HG02623 (cell line): ENCODE data around the gene CHCHD3.

Experiments used
- ATAC-seq: cut with Tn5 transposase; IDR thresholded peaks from one replicate; pipeline ENCODE4 v1.9.1; 2021; ENCODE audit warnings: moderate library complexity; ENCODE audit not compliant: unreplicated experiment

CHCHD3 gene

DNA sequence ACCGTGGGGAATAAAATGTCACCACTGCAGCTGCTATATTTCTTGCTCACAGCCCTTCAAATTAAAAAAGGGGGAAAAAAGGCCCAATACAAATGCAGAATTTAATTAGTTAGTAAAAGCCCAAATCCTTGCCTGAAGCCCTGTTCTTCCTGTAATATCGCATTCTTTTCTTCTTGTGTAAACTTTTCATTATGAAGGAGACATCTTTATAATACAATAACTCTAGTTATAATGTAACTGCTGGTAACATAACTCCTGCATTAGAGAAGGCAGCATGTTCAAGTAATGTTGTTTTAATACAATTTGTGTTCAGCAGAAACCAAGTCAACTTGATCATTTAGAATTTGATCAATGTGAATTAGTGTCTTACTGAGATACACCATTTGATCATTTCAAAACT lies 250.9 kb downstream of the CHCHD3 start:
- no peak for ATAC-seq

DNA sequence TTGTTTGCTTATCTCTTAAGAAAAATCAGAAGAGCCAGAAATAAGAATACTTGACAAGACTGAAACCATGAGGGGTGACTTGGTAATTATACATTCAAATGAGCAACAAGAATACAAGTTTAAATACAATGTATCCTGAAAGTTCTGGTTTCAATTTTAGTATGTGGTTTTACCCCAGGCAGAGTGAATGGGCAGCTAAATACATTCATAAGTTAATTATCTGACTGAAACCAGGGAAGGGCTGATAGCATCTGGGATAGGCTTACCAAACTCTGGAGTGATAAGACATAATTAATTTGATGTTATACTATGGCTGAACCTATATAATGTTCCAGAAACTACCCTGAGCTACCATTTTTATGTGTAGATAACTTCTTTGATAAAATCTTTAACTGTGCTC lies 253.4 kb downstream of the CHCHD3 start:
- ATAC-seq = no peak

DNA sequence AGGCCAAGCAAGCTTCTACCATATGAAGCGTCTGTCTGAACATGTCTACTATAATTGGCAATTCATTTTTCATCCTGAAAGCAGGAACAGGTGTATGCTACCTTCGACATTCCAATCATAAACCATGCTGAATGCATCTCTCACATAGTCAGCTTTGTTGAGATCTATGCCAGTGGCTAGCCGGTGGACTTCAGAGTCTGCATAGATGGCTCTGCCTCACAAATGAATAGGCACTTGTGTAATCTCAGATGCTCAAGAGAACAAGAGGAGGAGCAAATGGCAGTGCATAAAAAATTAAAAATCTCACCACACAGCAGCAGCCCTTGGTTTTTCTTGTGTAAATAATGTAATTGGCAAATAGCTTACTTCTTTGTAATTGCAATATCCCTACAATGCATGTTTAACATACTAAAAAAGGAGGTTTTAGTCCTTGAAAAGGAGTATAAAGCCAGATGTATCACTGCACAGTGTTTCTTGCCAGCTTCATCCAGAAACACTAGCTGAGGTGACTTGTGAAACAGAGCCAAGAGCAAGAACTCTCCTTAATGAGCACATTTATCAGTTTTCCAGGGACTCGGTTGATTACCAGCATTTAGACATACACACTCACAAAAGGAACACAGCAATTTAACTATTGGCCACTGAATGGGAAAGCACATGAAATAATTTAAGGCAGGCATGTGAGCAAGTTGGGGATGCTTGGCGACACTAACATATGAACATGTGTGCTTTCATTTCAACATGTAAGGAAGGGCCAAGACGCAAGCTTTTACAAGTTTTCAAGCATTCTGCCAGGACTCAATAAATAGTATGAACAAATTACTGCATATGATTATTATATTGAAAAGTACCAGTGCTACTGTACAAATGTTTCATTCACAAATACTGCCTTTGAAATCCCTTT lies 255.7 kb downstream of the CHCHD3 start:
- no peak for ATAC-seq

DNA sequence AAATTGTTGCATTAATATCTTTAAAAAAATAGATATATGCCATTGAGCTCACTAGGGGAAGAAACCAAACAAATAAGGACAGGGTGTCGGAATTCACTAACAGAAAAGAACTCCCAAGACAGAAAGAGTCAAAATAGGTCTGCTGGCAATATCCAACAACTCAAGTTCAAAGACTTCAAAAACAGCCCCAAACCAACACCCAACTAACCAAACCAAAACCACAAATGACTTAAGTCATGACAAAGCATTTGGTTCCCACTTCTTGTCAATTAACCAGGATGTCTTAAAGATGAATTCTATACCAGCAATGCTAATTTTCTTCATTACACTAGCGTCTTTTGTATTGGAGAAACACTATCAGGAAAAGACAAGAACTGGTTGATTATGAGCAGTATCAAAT lies 256.7 kb downstream of the CHCHD3 start:
- no peak for ATAC-seq

DNA sequence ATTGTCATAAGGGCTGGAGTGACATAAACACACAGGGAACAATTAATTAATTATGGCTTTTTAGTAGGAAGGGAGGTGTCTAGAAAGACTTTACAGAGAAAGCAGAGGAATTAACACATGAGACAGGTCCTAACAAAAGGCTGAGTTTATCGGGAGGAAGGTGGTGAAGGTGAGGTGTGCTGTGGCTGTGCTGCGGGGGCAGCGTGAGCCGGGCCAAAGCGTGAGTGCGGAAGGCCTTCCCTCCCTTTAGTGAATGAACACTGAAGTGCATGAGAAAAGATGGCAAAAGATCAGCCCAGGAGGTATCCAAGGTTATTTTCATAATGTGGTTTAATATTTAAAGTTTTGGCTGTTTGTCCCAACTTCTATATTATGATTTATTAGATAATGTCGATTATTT lies 262.2 kb downstream of the CHCHD3 start:
- no peak for ATAC-seq

DNA sequence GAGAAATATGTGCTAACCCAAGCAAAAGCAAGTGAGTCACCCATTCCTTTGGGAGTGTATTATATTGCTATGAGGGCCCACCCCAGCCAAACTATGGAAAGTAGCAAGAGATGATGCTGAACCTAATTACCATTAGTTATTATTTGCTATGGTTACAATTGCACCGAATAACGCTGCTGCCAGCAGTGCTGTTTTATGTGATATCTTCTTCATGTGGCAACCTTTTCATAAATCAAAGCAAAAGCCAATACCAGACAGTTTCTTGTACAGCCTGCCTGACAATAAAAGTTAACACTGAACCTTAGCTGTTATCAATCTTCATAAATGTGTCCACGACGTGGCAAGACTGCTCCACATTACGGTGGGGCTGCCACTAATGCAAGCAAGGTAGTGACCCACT lies 263.9 kb downstream of the CHCHD3 start:
- no peak for ATAC-seq

DNA sequence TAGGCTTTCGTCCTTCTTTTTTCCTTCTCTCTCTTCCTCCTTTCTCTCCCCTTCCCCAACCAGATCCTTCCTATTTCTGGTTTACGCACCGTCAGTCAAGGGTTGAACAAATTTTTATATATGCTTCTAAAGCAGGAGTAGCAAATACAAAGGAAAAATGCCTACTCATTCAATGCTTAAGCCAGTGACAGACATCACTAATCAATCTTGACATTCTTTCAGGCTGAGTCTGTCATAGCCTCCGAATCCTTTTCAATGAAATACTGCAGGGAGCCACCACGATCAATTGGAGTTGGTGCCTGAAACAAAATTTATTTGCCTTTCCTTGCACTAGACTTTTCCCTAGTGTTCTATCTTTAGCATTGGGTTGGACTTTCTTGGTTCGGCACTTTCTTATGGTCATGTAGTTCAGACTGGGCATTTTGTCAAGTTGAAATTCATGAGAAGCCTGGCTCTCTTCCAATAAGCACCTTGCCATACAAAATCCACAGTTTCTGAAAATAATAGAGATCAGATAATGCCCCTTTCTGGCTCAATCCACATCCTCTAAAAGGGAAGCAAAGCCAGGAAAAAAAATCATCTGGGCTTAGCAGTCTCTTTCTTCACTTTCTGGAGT lies 266.1 kb downstream of the CHCHD3 start:
- no peak for ATAC-seq

DNA sequence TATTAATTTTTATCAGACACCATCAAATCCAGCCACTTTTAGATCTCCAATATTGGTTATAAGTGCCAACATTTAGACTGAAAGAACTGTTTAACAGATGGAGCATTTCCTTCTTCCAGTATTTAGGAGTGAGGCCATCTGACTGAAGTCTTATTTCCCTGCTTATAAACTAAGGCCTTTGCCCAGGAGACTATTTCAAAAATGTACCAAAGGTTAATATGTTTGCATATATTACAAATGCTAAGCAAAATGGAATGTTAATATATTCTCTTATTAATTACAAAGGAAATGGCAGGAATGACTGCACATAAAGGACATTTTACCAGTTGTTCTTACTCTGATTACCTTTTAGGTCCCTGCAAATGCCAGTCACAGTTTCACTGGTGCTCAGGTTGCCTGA lies 266.8 kb downstream of the CHCHD3 start:
- ATAC-seq = no peak

DNA sequence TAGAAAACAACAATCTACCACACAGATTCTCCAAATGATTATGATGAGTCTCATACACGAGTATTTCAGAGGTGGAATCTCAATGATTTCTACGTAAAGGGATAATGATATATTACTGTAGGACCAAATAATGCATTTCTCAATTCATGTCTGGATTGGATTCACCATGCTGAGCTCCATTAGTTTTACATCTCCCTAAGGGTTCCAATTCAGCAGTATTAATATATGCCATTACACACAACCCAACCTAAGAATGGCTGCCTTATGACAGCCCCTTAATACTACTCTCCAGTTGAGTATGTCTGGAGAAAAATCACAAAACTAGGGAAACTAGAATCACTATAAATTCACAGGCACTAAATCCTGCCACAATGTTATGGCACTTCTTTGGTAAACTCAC lies 271.3 kb downstream of the CHCHD3 start:
- ATAC-seq = no peak

DNA sequence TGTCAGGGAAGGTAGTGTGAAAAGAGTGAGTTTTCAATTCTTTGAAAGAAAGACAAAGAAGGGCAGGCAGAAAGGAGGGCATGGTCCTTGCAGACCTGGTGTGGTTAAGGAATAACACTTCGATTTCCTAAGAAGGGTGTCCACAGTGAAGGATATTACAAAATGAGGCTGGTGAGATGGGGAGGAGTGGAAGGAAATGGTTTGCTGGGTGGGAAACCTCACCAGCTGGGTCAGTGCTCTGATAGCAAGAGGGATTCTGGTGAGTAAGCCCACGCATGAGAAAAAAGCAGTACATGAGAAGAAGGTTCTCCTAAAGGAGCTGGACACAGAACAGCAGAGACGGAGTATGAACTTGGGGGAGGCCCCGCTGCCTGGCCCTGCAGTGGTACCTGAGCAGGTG lies 275.1 kb downstream of the CHCHD3 start:
- ATAC-seq = no peak

DNA sequence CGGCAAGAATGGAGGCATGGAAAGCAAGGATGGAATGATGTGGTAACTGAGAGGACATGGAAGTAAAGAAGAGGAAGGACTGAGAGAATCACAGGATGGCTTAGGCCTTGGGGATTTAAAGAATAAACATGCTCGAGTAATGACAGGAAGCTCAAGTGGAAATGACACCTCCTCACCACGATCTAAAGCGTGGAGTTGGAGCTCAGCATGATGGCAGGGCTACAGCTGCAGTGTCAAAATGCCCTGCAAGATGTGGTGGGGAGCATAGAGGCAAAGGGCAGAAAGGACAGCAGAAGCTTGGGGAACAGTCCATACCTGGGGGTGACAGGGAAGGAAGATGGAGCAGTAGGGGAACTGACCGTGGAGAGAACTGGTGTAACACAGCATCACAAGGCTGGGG lies 276.1 kb downstream of the CHCHD3 start:
- ATAC-seq = no peak

DNA sequence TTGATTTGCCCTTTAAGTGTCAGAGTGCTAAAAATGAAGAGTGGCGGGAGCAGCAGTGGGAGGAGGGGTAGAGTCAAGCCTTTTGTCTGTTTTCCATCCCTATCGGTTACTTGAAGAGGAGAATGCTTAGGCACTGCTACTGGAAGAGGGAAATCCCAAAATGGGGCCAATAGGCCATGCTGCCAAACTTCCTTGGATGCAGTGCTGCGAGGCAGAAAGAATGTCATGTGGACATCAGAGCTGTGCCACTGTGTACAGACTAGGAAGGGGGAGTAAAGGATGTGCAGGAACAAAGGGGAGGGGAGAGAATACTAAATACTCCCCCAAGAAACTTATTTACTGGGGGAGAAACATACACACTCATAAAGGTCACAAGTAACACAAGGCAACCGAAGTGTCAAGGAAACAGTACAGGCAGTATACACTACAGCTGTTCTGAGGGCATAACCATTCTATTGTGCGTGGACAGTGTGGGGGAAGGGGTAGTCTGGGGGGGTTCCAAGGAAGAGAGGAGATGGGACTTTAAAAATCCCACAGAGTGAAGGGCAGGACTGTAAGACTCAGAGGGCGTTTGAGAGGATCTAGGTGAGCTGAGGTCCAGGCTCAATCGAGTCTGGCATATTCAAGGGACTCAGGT lies 276.9 kb downstream of the CHCHD3 start:
- no peak for ATAC-seq

DNA sequence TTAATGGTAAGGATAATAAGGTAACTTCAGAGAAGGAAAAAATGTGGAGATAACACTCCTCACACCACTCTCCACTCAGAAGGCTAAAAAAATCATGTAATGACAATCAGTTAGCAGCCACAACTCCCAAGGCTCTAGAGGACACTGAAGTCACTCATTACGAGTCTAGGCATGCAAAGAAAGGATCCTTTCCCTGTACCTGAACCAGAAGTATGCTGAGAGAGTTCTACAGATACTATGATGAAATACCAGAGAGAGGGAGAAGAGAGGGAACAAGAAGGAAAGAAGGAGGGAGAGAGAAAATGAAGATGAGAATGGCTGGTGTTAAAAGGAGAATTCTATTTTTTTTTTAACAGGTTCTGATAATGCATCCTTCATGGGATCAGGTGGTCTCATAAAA lies 281.4 kb downstream of the CHCHD3 start:
- no peak for ATAC-seq

DNA sequence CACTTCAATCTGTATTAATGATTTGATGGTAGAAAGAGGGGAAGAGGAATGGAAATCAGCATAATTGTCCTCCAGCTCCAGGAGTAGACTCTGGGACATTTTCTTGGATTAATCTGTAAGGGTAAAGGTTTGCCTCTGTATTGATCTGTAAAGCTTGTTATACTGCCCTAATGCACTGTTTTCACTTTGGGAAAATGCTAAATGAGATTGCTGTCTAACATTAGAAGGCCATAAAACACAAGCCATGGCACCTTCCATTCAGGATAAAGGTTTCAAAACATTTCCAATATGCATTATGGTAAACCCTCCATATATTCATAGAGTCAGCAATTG lies 282.8 kb downstream of the CHCHD3 start:
- no peak for ATAC-seq

DNA sequence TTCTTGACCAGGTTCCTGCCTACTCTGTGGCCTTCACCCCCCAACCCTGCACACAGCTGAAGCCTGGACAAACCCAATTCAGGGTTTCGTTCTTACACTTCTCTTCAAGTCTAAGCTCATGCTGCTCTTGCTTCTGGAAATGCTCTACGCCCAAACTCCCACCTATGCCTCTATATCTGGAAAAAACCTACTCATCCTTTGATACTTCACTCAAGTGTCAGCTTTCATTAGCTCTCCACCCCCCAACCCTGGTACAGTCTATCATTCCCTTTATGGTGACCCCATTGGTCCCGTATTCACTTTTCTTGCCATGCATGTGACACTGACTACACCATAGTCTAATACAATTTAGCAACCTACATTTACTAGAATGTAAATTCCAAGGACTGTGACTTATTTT lies 284.7 kb downstream of the CHCHD3 start:
- ATAC-seq = no peak

DNA sequence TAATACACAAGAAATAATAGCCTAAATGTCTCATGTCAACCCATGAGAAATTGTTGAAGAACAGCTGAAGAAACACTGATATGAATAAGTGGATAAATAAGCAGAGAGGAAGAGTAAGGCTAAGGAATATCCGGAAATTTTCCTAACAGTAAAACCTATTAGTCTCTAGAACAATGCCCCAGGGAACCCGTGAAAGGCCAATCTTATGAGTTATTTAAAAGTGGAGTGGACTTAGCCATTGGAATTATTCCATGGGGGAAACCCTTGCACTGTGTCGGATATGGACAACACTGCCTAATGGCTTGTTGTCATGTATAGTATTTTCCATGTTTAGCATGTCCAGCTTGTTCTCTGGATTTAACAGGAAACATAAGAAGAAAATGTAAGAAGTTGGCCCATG lies 288.4 kb downstream of the CHCHD3 start:
- no peak for ATAC-seq

DNA sequence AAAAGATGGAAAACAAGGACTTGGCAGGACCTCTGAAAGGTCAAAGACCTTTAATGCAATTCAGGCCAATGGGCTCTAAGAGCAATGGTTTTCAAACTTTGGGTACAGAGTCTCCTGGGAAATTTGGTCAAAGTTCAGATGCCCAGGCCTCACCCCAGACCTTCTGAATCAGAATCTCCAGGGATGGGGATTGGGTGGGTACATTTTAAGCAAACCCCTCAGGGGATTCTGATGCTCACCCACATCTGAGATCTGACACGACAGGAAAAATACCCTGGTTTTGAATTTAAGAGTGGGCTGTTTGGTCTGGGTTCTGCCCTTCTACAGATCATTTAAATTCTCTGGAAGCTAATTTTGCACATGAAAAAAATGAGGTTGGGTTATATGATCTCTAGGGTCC lies 290.9 kb downstream of the CHCHD3 start:
- no peak for ATAC-seq

DNA sequence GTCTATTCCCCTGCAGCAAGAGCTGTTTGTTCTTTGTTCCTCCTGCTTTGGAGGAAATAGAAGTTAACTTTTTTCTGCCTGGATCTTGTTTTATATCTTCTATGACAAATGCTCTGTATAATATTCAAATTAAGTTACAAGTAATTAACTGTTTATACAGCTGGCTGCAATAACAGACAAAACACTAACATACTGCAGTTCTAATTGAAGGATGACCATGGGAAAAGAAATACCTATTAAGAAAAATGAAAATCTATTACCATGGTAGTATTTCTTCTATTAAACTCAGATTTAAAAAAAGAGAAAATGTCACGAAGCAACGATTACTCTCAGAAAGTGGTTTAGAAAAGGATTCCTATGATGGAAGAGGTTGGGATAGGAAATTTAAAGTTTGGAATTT lies 291.8 kb downstream of the CHCHD3 start:
- ATAC-seq = no peak

DNA sequence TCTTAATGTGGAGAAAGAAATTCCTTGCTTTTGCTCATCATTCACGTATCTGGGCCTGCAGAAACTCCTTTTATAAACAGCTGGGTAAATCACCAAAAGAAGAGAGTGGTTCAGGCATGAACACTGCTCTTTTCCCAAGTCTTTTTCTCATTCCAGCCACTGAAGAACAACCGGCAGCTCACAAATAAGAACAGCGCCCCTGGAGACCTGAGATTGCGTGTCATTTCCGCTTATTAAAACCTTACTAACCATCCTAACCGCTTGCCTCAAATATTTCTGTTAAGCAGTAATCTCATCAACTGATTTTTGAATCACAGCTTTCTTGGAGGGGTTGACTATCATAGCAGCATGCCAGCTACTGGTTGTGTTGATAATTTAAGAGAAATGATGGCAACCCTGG lies 292.6 kb downstream of the CHCHD3 start:
- ATAC-seq = no peak

DNA sequence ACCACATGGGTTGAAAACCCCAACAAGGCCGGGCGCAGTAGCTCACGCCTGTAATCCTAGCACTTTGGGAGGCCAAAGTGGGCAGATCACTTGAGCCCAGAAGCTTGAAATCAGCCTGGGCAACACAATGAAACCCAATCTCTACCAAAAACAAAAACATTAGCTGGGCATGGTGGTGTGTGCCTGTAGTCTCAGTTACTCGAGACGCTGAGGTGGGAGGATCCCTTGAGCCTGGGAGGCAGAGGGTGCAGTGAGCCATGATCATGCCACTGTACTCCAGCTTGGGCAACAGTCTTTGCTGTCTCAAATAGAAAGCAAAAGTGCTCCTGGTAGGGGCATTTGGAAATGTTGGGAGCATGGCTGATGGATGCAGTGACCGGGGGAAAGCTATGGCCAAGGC lies 296.0 kb downstream of the CHCHD3 start:
- ATAC-seq = no peak

DNA sequence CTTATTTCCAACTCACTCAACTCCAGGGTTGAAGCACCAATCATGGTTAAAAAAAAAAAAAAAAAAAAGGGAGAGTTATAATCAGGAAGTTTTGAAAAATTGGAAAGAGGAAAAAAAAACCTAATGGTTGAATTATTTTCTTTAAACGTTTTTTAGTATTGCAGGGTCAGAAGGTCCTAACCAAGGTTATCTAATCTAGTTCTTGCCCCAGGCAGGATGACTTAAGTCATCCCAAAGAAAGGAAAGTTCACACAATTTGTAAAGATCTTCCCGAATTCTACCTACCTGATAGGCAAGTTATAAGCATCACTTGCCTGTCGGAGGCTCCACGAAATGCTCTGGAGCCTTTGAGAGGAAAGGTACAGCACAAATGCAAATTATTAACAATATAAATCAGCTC lies 297.5 kb downstream of the CHCHD3 start:
- ATAC-seq = no peak

DNA sequence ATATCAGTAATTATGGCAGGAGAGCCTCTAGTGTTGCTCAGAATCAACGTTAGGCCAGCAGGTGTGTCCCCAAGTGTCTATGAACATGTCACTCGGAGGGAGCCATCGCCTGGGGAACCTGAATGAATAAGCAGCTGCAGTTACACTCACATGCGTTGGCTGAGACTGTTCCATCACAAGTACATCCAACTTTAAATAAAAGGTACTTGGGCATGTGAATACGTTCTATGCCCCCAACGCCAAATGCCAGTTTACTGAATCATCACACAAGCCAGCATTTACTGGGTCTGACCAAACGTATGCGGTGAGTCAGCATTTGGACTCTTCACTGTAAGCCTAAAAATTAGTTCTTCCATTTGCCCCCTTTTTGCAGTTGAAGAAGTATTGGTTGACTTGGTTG lies 298.1 kb downstream of the CHCHD3 start:
- ATAC-seq = no peak
